GM20000 (cell line): ENCODE measurements around the gene RGR.

Experiments used
- DNase-seq: peaks from one replicate; pipeline ENCODE4 v3.0.0; 2012; ENCODE audit warnings: low spot score
- CTCF ChIP-seq: IDR thresholded peaks from 2 replicates; pipeline ENCODE4 v1.5.1; 2012; ENCODE audit warnings: mild to moderate bottlenecking, control low read depth; ENCODE audit errors: extremely low read depth, missing control alignments

Gene RGR

GRCh38 chr10:84201682-84202081 lies 43.2 kb upstream of the RGR start:
- DNase-seq = no peak
- TF ChIP-seq CTCF = no peak

- DNase-seq = no peak
- no peak for TF ChIP-seq CTCF
Observed at GRCh38 chr10:84202349-84202748, 42.5 kb upstream of the RGR start.

- peak; percentile 57 for TF ChIP-seq CTCF
- peak; percentile 79 for DNase-seq
Observed at GRCh38 chr10:84204122-84204521, 40.7 kb upstream of the RGR start.

GRCh38 chr10:84204610-84205009 lies 40.2 kb upstream of the RGR start:
- no peak for TF ChIP-seq CTCF
- no peak for DNase-seq

GRCh38 chr10:84205049-84205852 lies 39.6 kb upstream of the RGR start:
- TF ChIP-seq CTCF = peak; percentile 89
- peak; percentile 77 for DNase-seq

- no peak for DNase-seq
- no peak for TF ChIP-seq CTCF
Observed at GRCh38 chr10:84205853-84206525, 38.9 kb upstream of the RGR start.

GRCh38 chr10:84208023-84208422 lies 36.8 kb upstream of the RGR start:
- DNase-seq = no peak
- no peak for TF ChIP-seq CTCF
